ENCODE measurements around the gene MSN.

DNA sequence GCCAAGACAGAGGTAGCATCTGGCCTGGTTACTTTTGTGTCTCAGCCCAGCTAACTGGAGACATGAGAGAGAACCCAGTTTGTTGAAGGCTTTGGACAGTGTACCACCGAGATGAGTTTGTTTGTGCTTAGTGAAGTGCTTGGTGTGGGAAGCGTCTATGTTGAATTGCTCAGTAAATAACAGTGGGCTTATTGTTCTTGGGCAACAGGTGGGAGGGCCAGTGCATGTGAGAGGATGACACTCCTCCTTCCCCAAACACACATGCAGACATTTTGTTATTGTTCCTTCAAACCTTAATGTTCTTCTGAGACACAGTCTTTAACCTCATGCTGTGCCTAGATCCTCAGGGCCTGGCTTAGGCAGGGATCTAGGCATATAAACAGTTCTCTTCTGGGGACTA, 39.7 kb downstream of the MSN start:
- TF ChIP-seq, protein P1, sequence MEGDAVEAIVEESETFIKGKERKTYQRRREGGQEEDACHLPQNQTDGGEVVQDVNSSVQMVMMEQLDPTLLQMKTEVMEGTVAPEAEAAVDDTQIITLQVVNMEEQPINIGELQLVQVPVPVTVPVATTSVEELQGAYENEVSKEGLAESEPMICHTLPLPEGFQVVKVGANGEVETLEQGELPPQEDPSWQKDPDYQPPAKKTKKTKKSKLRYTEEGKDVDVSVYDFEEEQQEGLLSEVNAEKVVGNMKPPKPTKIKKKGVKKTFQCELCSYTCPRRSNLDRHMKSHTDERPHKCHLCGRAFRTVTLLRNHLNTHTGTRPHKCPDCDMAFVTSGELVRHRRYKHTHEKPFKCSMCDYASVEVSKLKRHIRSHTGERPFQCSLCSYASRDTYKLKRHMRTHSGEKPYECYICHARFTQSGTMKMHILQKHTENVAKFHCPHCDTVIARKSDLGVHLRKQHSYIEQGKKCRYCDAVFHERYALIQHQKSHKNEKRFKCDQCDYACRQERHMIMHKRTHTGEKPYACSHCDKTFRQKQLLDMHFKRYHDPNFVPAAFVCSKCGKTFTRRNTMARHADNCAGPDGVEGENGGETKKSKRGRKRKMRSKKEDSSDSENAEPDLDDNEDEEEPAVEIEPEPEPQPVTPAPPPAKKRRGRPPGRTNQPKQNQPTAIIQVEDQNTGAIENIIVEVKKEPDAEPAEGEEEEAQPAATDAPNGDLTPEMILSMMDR (optimal IDR thresholded peaks at IDR 0.05 in 1 of 3, IDR thresholded peaks at IDR 0.05 in 1 of 3, conservative IDR thresholded peaks at IDR 0.05 in 1 of 3; ENCODE audit: extremely low read depth in 1 of 3, insufficient read depth in 2 of 3, low read length in 3 of 3) = no peak
- no peak for TF ChIP-seq EZH2 (IDR thresholded peaks at IDR 0.05; ENCODE audit: low read length)

All from keratinocyte (primary cell).